Endothelial cell of umbilical vein (primary cell): ENCODE results near the gene USP34. TPM values are rescaled to one million over a fixed set of nuclear protein-coding genes. Genes with fewer than 3 reads are reported as not detected.

Experiments used
- BruUV-seq: library from RNA; stranded (reverse); fragments of 400-500 nt; replicated peaks from 2 replicates; lab custom pipeline; 2021; lab: Mats Ljungman, UMichigan
- CTCF ChIA-PET: fragments of 300-600, 350-600 bp; sonication (Branson Sonifier 250); formaldehyde crosslinking; loops from one replicate; lab custom pipeline; 2021; ENCODE audit warnings: antibody characterized with exemption, inconsistent platforms; lab: Charles Lee
- POLR2A ChIA-PET: fragments of 300-600, 350-600 bp; sonication (Branson Sonifier 250); formaldehyde crosslinking; loops from one replicate; lab custom pipeline; 2021; ENCODE audit warnings: antibody characterized with exemption, inconsistent platforms; lab: Charles Lee
- DNase-seq: peaks from one replicate; pipeline ENCODE4 v3.0.0-alpha.2; 2011; ENCODE audit warnings: low read depth, low spot score
- FAIRE-seq: peaks from 2 replicates; lab custom pipeline; 2011; peaks lifted over from hg19 to GRCh38; lab: Jason Lieb, UNC
- H2AFZ ChIP-seq: 2 replicates; pipeline ENCODE4 v1.6.0; 2012; ENCODE audit warnings: low read depth, low read length, control low read depth, inconsistent platforms
- H3K27ac ChIP-seq: 2 replicates; pipeline ENCODE4 v1.5.1; 2011; ENCODE audit warnings: low read depth, mild to moderate bottlenecking, control low read depth, low read length, moderate library complexity; ENCODE audit not compliant: insufficient read depth
- H3K27me3 ChIP-seq, 2 experiments: 2 replicates each; pipeline versions ENCODE4 v1.6.0 to v1.6.1; 2011; ENCODE audit warnings: low read length in 2 of 2, mixed read lengths in 1 of 2; ENCODE audit not compliant: control insufficient read depth in 2 of 2, insufficient read depth in 2 of 2
- H3K36me3 ChIP-seq, 2 experiments: 2 replicates in 1 of 2; 3 replicates in 1 of 2; pipeline ENCODE4 v1.5.1; 2011; ENCODE audit warnings: low read length in 2 of 2, mild to moderate bottlenecking in 1 of 2, moderate library complexity in 1 of 2; ENCODE audit not compliant: control insufficient read depth in 2 of 2, insufficient read depth in 2 of 2; ENCODE audit errors: extremely low read depth in 1 of 2
- H3K4me1 ChIP-seq: 3 replicates; pipeline ENCODE4 v1.5.1; 2011; ENCODE audit warnings: mild to moderate bottlenecking, low read length; ENCODE audit not compliant: control insufficient read depth, insufficient read depth; ENCODE audit errors: extremely low read depth
- H3K4me2 ChIP-seq: 2 replicates; pipeline ENCODE4 v1.6.1; 2011; ENCODE audit warnings: low read length, control low read depth, mixed read lengths; ENCODE audit not compliant: insufficient read depth
- H3K4me3 ChIP-seq, 3 experiments: fragments of 200-600 bp in 1 of 3; sonication (generic), shearing (Covaris generic) in 1 of 3; replicated peaks in 1 of 3; 2 replicates each; pipeline ENCODE4 v1.5.1; 2011 to 2016; ENCODE audit warnings: control low read depth in 3 of 3, low read length in 3 of 3, mild to moderate bottlenecking in 2 of 3, inconsistent platforms in 1 of 3, low read depth in 1 of 3, moderate library complexity in 1 of 3; ENCODE audit not compliant: insufficient read depth in 1 of 3
- H3K79me2 ChIP-seq: 2 replicates; pipeline ENCODE4 v1.6.0; 2012; ENCODE audit warnings: low read length, inconsistent platforms; ENCODE audit not compliant: control insufficient read depth, insufficient read depth
- H3K9ac ChIP-seq: replicated peaks from 2 replicates; pipeline ENCODE3; 2011; ENCODE audit warnings: low read length, control low read depth; ENCODE audit not compliant: insufficient read depth; ENCODE audit errors: extremely low read depth
- H3K9me1 ChIP-seq: replicated peaks from 3 replicates; pipeline ENCODE4 v1.6.0; 2011; ENCODE audit warnings: mild to moderate bottlenecking, low read length; ENCODE audit not compliant: control insufficient read depth, insufficient read depth; ENCODE audit errors: extremely low read depth
- H3K9me3 ChIP-seq: replicated peaks from 2 replicates; pipeline ENCODE4 v1.5.1; 2012; ENCODE audit warnings: low read length, inconsistent platforms; ENCODE audit not compliant: control insufficient read depth, insufficient read depth
- H4K20me1 ChIP-seq: replicated peaks from 2 replicates; pipeline ENCODE3; 2011; ENCODE audit warnings: mild to moderate bottlenecking, low read length; ENCODE audit not compliant: control insufficient read depth, insufficient read depth; ENCODE audit errors: extremely low read depth
- CTCF ChIP-seq, 2 donors: IDR thresholded peaks; 1 replicate in 1 of 2; 2 replicates in 1 of 2; pipeline ENCODE4 v1.5.1; 2011; ENCODE audit warnings: low read length in 2 of 2, mild to moderate bottlenecking in 2 of 2, moderate library complexity in 2 of 2, control low read depth in 1 of 2, inconsistent platforms in 1 of 2, low read depth in 1 of 2; ENCODE audit not compliant: insufficient read depth in 1 of 2; ENCODE audit errors: extremely low read depth in 1 of 2
- EZH2 ChIP-seq: IDR thresholded peaks from 2 replicates; pipeline ENCODE4 v1.6.1; 2012; ENCODE audit warnings: borderline replicate concordance, low read depth, mild to moderate bottlenecking, moderate library complexity, low read length, inconsistent platforms; ENCODE audit not compliant: severe bottlenecking
- FOS ChIP-seq: IDR thresholded peaks from 2 replicates; pipeline ENCODE4 v1.6.1; 2011; ENCODE audit warnings: mild to moderate bottlenecking, low read length, moderate library complexity, borderline replicate concordance; ENCODE audit not compliant: insufficient read depth
- GATA2 ChIP-seq: IDR thresholded peaks from 2 replicates; pipeline ENCODE4 v1.7.0; 2011; ENCODE audit warnings: low read depth, mild to moderate bottlenecking, moderate library complexity, mixed read lengths, low read length; ENCODE audit not compliant: insufficient read length, insufficient read depth
- JUN ChIP-seq: IDR thresholded peaks from 2 replicates; pipeline ENCODE4 v1.6.1; 2011; ENCODE audit warnings: borderline replicate concordance, low read depth; ENCODE audit not compliant: insufficient read length, insufficient read depth
- MAX ChIP-seq: IDR thresholded peaks from 2 replicates; pipeline ENCODE4 v1.6.1; 2011; ENCODE audit not compliant: insufficient read depth, insufficient read length
- MYC ChIP-seq: IDR thresholded peaks from one replicate; pipeline ENCODE4 v1.6.1; 2011; ENCODE audit warnings: mild to moderate bottlenecking, low read depth, low read length
- POLR2A ChIP-seq: IDR thresholded peaks from 2 replicates; pipeline ENCODE4 v1.6.1; 2012; ENCODE audit warnings: low read depth, mild to moderate bottlenecking, control low read depth, low read length
- POLR2AphosphoS5 ChIP-seq: IDR thresholded peaks from 2 replicates; pipeline ENCODE4 v1.6.1; 2012; ENCODE audit warnings: low read depth, mild to moderate bottlenecking, control low read depth, low read length, moderate library complexity; ENCODE audit not compliant: insufficient read depth
- dilution Hi-C: fragments of 300-500 bp; cut with MboI; formaldehyde crosslinking; loops from one replicate; pipeline ENCODE4 v1.15.0; 2019; ENCODE audit warnings: low sequenced_read_pairs; ENCODE audit not compliant: extremely low pct_ligation_motif_present
- intact Hi-C: fragments of 100-400 bp; cut with micrococcal nuclease; formaldehyde crosslinking; loops from one replicate; pipeline ENCODE4 v1.10.0; 2022
- polyA plus RNA-seq, 4 experiments: library from polyadenylated mRNA; depleted of rRNA in 3 of 4; stranded (reverse) in 3 of 4; unstranded in 1 of 4; fragments of >200 nt; gene quantifications; 2 replicates each; pipeline versions ENCODE4 v1.2.1 to v1.2.3, GENCODE V29; 2011 to 2012; ENCODE audit warnings: missing spikeins in 1 of 4
- total RNA-seq: library from RNA; stranded (reverse); gene quantifications from 2 replicates; pipeline ENCODE4 v1.2.3, GENCODE V29; 2021

USP34 gene
- total and polyA plus RNA-seq, 2 donors (not counting 3 experiments of a cell fraction or from before 2014, with no cell fraction given): 46.3 to 96.9 TPM

GRCh38 chr2:61398413-61398812 lies 72.5 kb downstream of the USP34 start:
- dilution Hi-C loops: no loop called here
- Histone ChIP-seq H3K36me3 (no peaks in the 10 kb centered on the region), H3K4me2 (no peak overlapping the region), H3K4me3 (no peak overlapping the region), H3K27ac (no peak overlapping the region), H3K9me1 (no peaks in the 10 kb centered on the region), H3K4me1 (no peaks in the 10 kb centered on the region), H3K9me3 (no peaks in the 10 kb centered on the region), H3K27me3 (no peaks in the 10 kb centered on the region), H2AFZ (no peak overlapping the region), H3K79me2 (no peaks in the 10 kb centered on the region), H3K9ac (no peak overlapping the region), H4K20me1 (no peaks in the 10 kb centered on the region)
- FAIRE-seq (no peak), DNase-seq (no peak)
- ChIA-PET CTCF (no interaction called here), POLR2A (no interaction called here)
- TF ChIP-seq FOS (no peak), POLR2A (no peak), JUN (no peak), MYC (no peak), POLR2AphosphoS5 (no peak), MAX (no peak), CTCF (IDR thresholded peaks at IDR 0.05; ENCODE audit: extremely low read depth in 1 of 2, insufficient read depth in 1 of 2, low read depth in 1 of 2, low read length in 2 of 2) (no peak), GATA2 (no peak), EZH2 (no peak)
- no TSS peak for BruUV-seq
- intact Hi-C loops: no loop called here
